ENCODE results near the gene TBC1D10B. TPM values are rescaled to one million over a fixed set of nuclear protein-coding genes. Genes with fewer than 3 reads are reported as not detected.
"Not testable (repeated sequence)": the region's sequence is repeated elsewhere in the genome, so short reads cannot be mapped to it uniquely, and the experiment has no call there.

TBC1D10B gene
- polyA plus RNA-seq, 1 experiment: 12.0 TPM

GRCh38 chr16:30348929-30349328 is 21.4 kb downstream of the TBC1D10B start:
- Histone ChIP-seq H3K27ac (ENCODE audit: low read depth, low read length) (no peak overlapping the region), H3K27me3 (ENCODE audit: control insufficient read depth, insufficient read depth, low read length) (no peaks in the 10 kb centered on the region), H3K9me3 (ENCODE audit: control insufficient read depth, insufficient read depth, low read length) (no peaks in the 10 kb centered on the region; the same call in 1 of the 2 replicates), H3K4me3 (ENCODE audit: low read depth, low read length) (no peak overlapping the region)
- TF ChIP-seq CTCF (IDR thresholded peaks at IDR 0.05; ENCODE audit: low read depth, low read length): no peak
- ChIA-PET CTCF (no interaction called here), POLR2A (interaction anchor here (1.0 to 1.2 kb wide), 2 partner anchors 14 to 59 kb away, joined by 3 to 6 read pairs; partner anchors contain the start of gene ZNF771)
- DNase-seq (ENCODE audit: low read depth, low spot score): no peak

- Histone ChIP-seq H3K4me3 (ENCODE audit: low read depth, low read length) (no peak overlapping the region), H3K27me3 (ENCODE audit: control insufficient read depth, insufficient read depth, low read length) (no peaks in the 10 kb centered on the region), H3K9me3 (ENCODE audit: control insufficient read depth, insufficient read depth, low read length) (no peaks in the 10 kb centered on the region), H3K27ac (ENCODE audit: low read depth, low read length) (no peak overlapping the region)
- DNase-seq (ENCODE audit: low read depth, low spot score): no peak
- CTCF ChIA-PET: no interaction called here
- TF ChIP-seq CTCF (IDR thresholded peaks at IDR 0.05; ENCODE audit: low read depth, low read length): no peak
- POLR2A ChIA-PET: no interaction called here
Observed at GRCh38 chr16:30348113-30348512, 22.2 kb downstream of the TBC1D10B start.

- ChIA-PET POLR2A (no interaction called here), CTCF (no interaction called here)
- Histone ChIP-seq H3K9me3 (ENCODE audit: control insufficient read depth, insufficient read depth, low read length) (no peaks in the 10 kb centered on the region), H3K27ac (ENCODE audit: low read depth, low read length) (no peak overlapping the region), H3K4me3 (ENCODE audit: low read depth, low read length) (no peak overlapping the region), H3K27me3 (ENCODE audit: control insufficient read depth, insufficient read depth, low read length) (no peaks in the 10 kb centered on the region)
- no peak for DNase-seq (ENCODE audit: low read depth, low spot score)
- no peak for TF ChIP-seq CTCF (IDR thresholded peaks at IDR 0.05; ENCODE audit: low read depth, low read length)
Observed at GRCh38 chr16:30346286-30346685, 24.0 kb downstream of the TBC1D10B start.

GRCh38 chr16:30343491-30343820 is 26.8 kb downstream of the TBC1D10B start:
- H3K4me3 ChIP-seq (ENCODE audit: low read depth, low read length); DNase-seq (ENCODE audit: low read depth, low spot score); H3K9me3 ChIP-seq (ENCODE audit: control insufficient read depth, insufficient read depth, low read length); H3K27me3 ChIP-seq (ENCODE audit: control insufficient read depth, insufficient read depth, low read length); POLR2A ChIA-PET; CTCF ChIA-PET; H3K27ac ChIP-seq (ENCODE audit: low read depth, low read length): not testable (repeated sequence)

GRCh38 chr16:30342751-30343490 is 27.4 kb downstream of the TBC1D10B start:
- POLR2A ChIA-PET: no interaction called here
- no peaks in the 10 kb centered on the region; the same call in 1 of the 2 replicates for H3K9me3 ChIP-seq (ENCODE audit: control insufficient read depth, insufficient read depth, low read length)
- CTCF ChIA-PET: interaction anchor here (0.7 kb wide), 1 partner anchor 338 kb away, joined by 12 read pairs; no protein-coding TSS in a partner anchor
- H3K27me3 ChIP-seq (ENCODE audit: control insufficient read depth, insufficient read depth, low read length): no peaks in the 10 kb centered on the region
- TF ChIP-seq CTCF (IDR thresholded peaks at IDR 0.05; ENCODE audit: low read depth, low read length): no peak
- H3K4me3 ChIP-seq (ENCODE audit: low read depth, low read length): no peak overlapping the region
- no peak for DNase-seq (ENCODE audit: low read depth, low spot score)
- H3K27ac ChIP-seq (ENCODE audit: low read depth, low read length): no peak overlapping the region
